K562 (cell line): ENCODE results near the gene TAF5L. TPM values are rescaled to one million over a fixed set of nuclear protein-coding genes. Genes with fewer than 3 reads are reported as not detected.
A peak's percentile ranks its signal among the peaks of the same experiment; 100 is the strongest.

ENCODE experiments used
- ATAC-seq: fragments of 200-7000 bp; cut with Tn5 transposase; 3 replicates; pipeline ENCODE4 v1.9.1; 2020; ENCODE audit warnings: moderate library complexity
- BruUV-seq: library from RNA; stranded (reverse); fragments of 400-500 nt; replicated peaks from 2 replicates; lab custom pipeline; 2021; lab: Mats Ljungman, UMichigan
- CTCF ChIA-PET: fragments of 300-600 bp; formaldehyde crosslinking; extraction: SDS; loops from one replicate; lab custom pipeline; 2021; ENCODE audit warnings: low intra/inter-chr PET ratio; lab: Yijun Ruan, JAX
- POLR2A ChIA-PET: fragments of 300-600, 350-650 bp; sonication (Branson Sonifier 250); formaldehyde crosslinking; extraction: SDS; loops from one replicate; lab custom pipeline; 2021; ENCODE audit warnings: antibody characterized with exemption, inconsistent platforms; lab: Yijun Ruan, JAX
- DNase-seq, 4 experiments: peaks; one replicate each; pipeline versions ENCODE4 v3.0.0 to v3.0.0-alpha.2; 2011 to 2018; ENCODE audit warnings: low spot score in 3 of 4, mixed read lengths in 3 of 4; ENCODE audit errors: extremely low read depth in 1 of 4
- FAIRE-seq: peaks from 2 replicates; lab custom pipeline; 2011; peaks lifted over from hg19 to GRCh38; lab: Jason Lieb, UNC
- H2AFZ ChIP-seq: 2 replicates; pipeline ENCODE4 v1.6.0; 2011; ENCODE audit warnings: low read depth, low read length, control low read depth, inconsistent platforms
- H3K27ac ChIP-seq: fragments of 200-600 bp; 3 replicates; pipeline ENCODE4 v1.8.0; 2011; ENCODE audit warnings: low read depth, mild to moderate bottlenecking, control low read depth, inconsistent platforms, low read length, moderate library complexity, mixed read lengths; ENCODE audit errors: extremely low read depth
- H3K27me3 ChIP-seq, 2 experiments: fragments of 300-600 bp in 1 of 2; 2 replicates in 1 of 2; 3 replicates in 1 of 2; pipeline versions ENCODE4 v1.6.0 to v1.8.0; 2011; ENCODE audit warnings: inconsistent platforms in 2 of 2, low read length in 2 of 2, mild to moderate bottlenecking in 1 of 2, mixed read lengths in 1 of 2, moderate library complexity in 1 of 2; ENCODE audit not compliant: control insufficient read depth in 2 of 2, insufficient read depth in 2 of 2
- H3K36me3 ChIP-seq: fragments of 300-600 bp; 3 replicates; pipeline ENCODE4 v1.8.0; 2011; ENCODE audit warnings: mild to moderate bottlenecking, low read length, inconsistent platforms; ENCODE audit not compliant: control insufficient read depth, insufficient read depth
- H3K4me1 ChIP-seq, 2 experiments: fragments of 200-600 bp in 1 of 2; replicated peaks in 1 of 2; 2 replicates in 1 of 2; 3 replicates in 1 of 2; pipeline versions ENCODE4 v1.5.1 to v1.8.0; 2011; ENCODE audit warnings: inconsistent platforms in 2 of 2, low read length in 2 of 2, mild to moderate bottlenecking in 1 of 2, mixed read lengths in 1 of 2, moderate library complexity in 1 of 2; ENCODE audit not compliant: control insufficient read depth in 2 of 2, insufficient read depth in 2 of 2
- H3K4me2 ChIP-seq: 2 replicates; pipeline ENCODE4 v1.6.1; 2011; ENCODE audit warnings: low read length, control low read depth, inconsistent platforms, mixed read lengths; ENCODE audit not compliant: insufficient read depth
- H3K4me3 ChIP-seq: fragments of 200-600 bp; sonication (generic), shearing (Covaris generic); 2 replicates; pipeline ENCODE4 v1.5.1; 2016; ENCODE audit warnings: control low read depth, inconsistent platforms
- H3K79me2 ChIP-seq: fragments of 200-600 bp; 3 replicates; pipeline ENCODE4 v1.8.0; 2011; ENCODE audit warnings: low read length, inconsistent platforms; ENCODE audit not compliant: control insufficient read depth, insufficient read depth
- H3K9ac ChIP-seq, 2 experiments: 2 replicates each; pipeline versions ENCODE4 v1.6.0 to v1.6.1; 2011; ENCODE audit warnings: low read depth in 2 of 2, low read length in 2 of 2, control low read depth in 1 of 2, inconsistent platforms in 1 of 2, mild to moderate bottlenecking in 1 of 2, mixed read lengths in 1 of 2; ENCODE audit not compliant: insufficient read depth in 1 of 2
- H3K9me1 ChIP-seq: one replicate; pipeline ENCODE4 v1.6.0; 2011; ENCODE audit warnings: inconsistent platforms, mild to moderate bottlenecking, low read length, moderate library complexity; ENCODE audit not compliant: control insufficient read depth, insufficient read depth
- H3K9me3 ChIP-seq: replicated peaks from 2 replicates; pipeline ENCODE4 v1.5.1; 2011; ENCODE audit warnings: low read depth, low read length, inconsistent platforms; ENCODE audit not compliant: control insufficient read depth, insufficient read depth
- H4K20me1 ChIP-seq: replicated peaks from 2 replicates; pipeline ENCODE4 v1.6.1; 2011; ENCODE audit warnings: low read length, inconsistent platforms, mixed read lengths; ENCODE audit not compliant: control insufficient read depth, insufficient read depth
- BDP1 ChIP-seq: IDR thresholded peaks from 3 replicates; pipeline ENCODE4 v1.6.1; 2011; ENCODE audit not compliant: insufficient read length, insufficient read depth
- BHLHE40 ChIP-seq: IDR thresholded peaks from 2 replicates; pipeline ENCODE4 v1.6.1; 2011; ENCODE audit warnings: low read length, improper control_type of control experiment
- CBFA2T2 ChIP-seq: fragments of 450-650 bp; conservative IDR thresholded peaks from 2 replicates; pipeline ENCODE4 v1.6.1; 2017; ENCODE audit warnings: mild to moderate bottlenecking
- CTBP1 ChIP-seq: fragments of 450-650 bp; IDR thresholded peaks from 2 replicates; pipeline ENCODE4 v1.6.1; 2016; ENCODE audit warnings: borderline replicate concordance
- HNRNPK ChIP-seq: fragments of 200-400 bp; formaldehyde crosslinking; IDR thresholded peaks from one replicate; pipeline ENCODE4 v1.6.1; 2018; ENCODE audit warnings: mild to moderate bottlenecking, low read depth, low read length; ENCODE audit not compliant: poor library complexity, severe bottlenecking
- KLF6 ChIP-seq: fragments of 250-450 bp; sonication (Bioruptor Pico); IDR thresholded peaks from 2 replicates; pipeline ENCODE4 v1.4.0; 2020; ENCODE audit warnings: mild to moderate bottlenecking, moderate library complexity, borderline replicate concordance
- MEF2A ChIP-seq: IDR thresholded peaks from 2 replicates; pipeline ENCODE4 v1.6.1; 2011; ENCODE audit warnings: low read depth, mild to moderate bottlenecking, low read length, moderate library complexity; ENCODE audit not compliant: control insufficient read depth
- RAD21 ChIP-seq, 2 experiments: fragments of 250-450 bp in 1 of 2; fragments of 450-650 bp in 1 of 2; sonication (Bioruptor Pico) in 1 of 2; formaldehyde crosslinking in 1 of 2; IDR thresholded peaks in 1 of 2; conservative IDR thresholded peaks in 1 of 2; 2 replicates each; pipeline versions ENCODE4 v1.4.0 to v1.8.0; 2020 to 2022; ENCODE audit warnings: mild to moderate bottlenecking in 2 of 2, moderate library complexity in 1 of 2
- RBM14 ChIP-seq: fragments of 200-400 bp; formaldehyde crosslinking; IDR thresholded peaks from 2 replicates; pipeline ENCODE4 v1.6.1; 2018; ENCODE audit warnings: low read depth, mild to moderate bottlenecking, low read length, moderate library complexity, borderline replicate concordance; ENCODE audit not compliant: insufficient read depth
- TFAM ChIP-seq: fragments of 250-450 bp; sonication (Bioruptor Pico); conservative IDR thresholded peaks from 2 replicates; pipeline ENCODE4 v1.5.0; 2021; ENCODE audit warnings: mild to moderate bottlenecking, moderate library complexity
- ZNF239 ChIP-seq: fragments of 250-450 bp; sonication (Bioruptor Pico); IDR thresholded peaks from 2 replicates; pipeline ENCODE4 v1.4.0; 2020; ENCODE audit warnings: mild to moderate bottlenecking
- ZNF3 ChIP-seq: fragments of 250-450 bp; sonication (Bioruptor Pico); IDR thresholded peaks from 2 replicates; pipeline ENCODE4 v1.5.0; 2021; ENCODE audit warnings: mild to moderate bottlenecking, moderate library complexity
- WGBS: fragments of 100-300 bp; shearing (Covaris generic); methylation state at CpG from one replicate; pipeline ENCODE4 v1.1.6; 2016; ENCODE audit warnings: low coverage, mixed read lengths; ENCODE audit not compliant: insufficient coverage; ENCODE audit errors: missing lambda C conversion rate; 5-methylcytosine and 5-hydroxymethylcytosine counted together
- in situ Hi-C: fragments of 300-500 bp; cut with MboI; formaldehyde crosslinking; loops from 4 replicates; pipeline ENCODE4 v1.15.0; 2018; ENCODE audit warnings: inconsistent platforms, mixed read lengths
- intact Hi-C: fragments of 100-400 bp; cut with micrococcal nuclease; formaldehyde crosslinking; loops from 2 replicates; pipeline ENCODE4 v1.14.2; 2022
- polyA plus RNA-seq, 8 experiments: library from polyadenylated mRNA; depleted of rRNA in 4 of 8; stranded (reverse) in 5 of 8; unstranded in 3 of 8; fragments of >200 nt; fragmentation: Nextera tagmentation in 2 of 8; fragmentation: Illumina TruSeq in 1 of 8; extraction: Ambion mirVana in 2 of 8; extraction: Trizol in 1 of 8; gene quantifications; 2 replicates each; pipeline versions ENCODE4 v1.2.1 to v1.2.3, GENCODE V29; 2011 to 2014; ENCODE audit warnings: inconsistent platforms in 1 of 8, missing spikeins in 1 of 8
- total RNA-seq, 7 experiments: library from RNA; depleted of rRNA in 6 of 7; stranded (reverse); fragments of >200 nt in 6 of 7; fragmentation: Illumina TruSeq in 2 of 7; extraction: Trizol in 2 of 7; gene quantifications; 2 replicates each; pipeline versions ENCODE4 v1.2.1 to v1.2.3, GENCODE V29; 2011 to 2021; ENCODE audit warnings: low replicate concordance in 1 of 7
- TF ChIP-seq, protein P1 (sequence below): sonication (generic); formaldehyde crosslinking; IDR thresholded peaks from 2 replicates; pipeline ENCODE4 v1.5.0; 2020; ENCODE audit warnings: missing genetic modification reagents
- TF ChIP-seq, protein P2 (sequence below): sonication (generic); formaldehyde crosslinking; IDR thresholded peaks from 2 replicates; pipeline ENCODE4 v1.8.1; 2023; ENCODE audit warnings: mild to moderate bottlenecking, missing genetic modification reagents
- TF ChIP-seq, protein P3 (sequence below): fragments of 250-450 bp; sonication (Bioruptor Pico); IDR thresholded peaks from 2 replicates; pipeline ENCODE4 v1.8.0; 2022; ENCODE audit warnings: moderate library complexity, mild to moderate bottlenecking, inconsistent platforms

TAF5L gene
- total and polyA plus RNA-seq, 9 of the 15 experiments (the other 6 are each of a cell fraction or from before 2014, with no cell fraction given), result 2.2 to 34.2 (median 23.3) TPM

- TF ChIP-seq, protein P1, sequence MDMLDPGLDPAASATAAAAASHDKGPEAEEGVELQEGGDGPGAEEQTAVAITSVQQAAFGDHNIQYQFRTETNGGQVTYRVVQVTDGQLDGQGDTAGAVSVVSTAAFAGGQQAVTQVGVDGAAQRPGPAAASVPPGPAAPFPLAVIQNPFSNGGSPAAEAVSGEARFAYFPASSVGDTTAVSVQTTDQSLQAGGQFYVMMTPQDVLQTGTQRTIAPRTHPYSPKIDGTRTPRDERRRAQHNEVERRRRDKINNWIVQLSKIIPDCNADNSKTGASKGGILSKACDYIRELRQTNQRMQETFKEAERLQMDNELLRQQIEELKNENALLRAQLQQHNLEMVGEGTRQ (CRISPR knock-in tag), result peak; percentile 44; the same call in 1 of the 2 replicates
- TF ChIP-seq BHLHE40, result 0 out of 2 replicates have a peak, but pooled peaks have one; percentile 49
- TF ChIP-seq CTBP1, result peak; percentile 51; the same call in 1 of the 2 replicates
- TF ChIP-seq ZNF239 (CRISPR knock-in tag), result no peak
- TF ChIP-seq CBFA2T2, result peak; percentile 35
- TF ChIP-seq BDP1, result no peak
Observed at GRCh38 chr1:229572286-229572685, 53.6 kb downstream of the TAF5L start (continued).

DNA sequence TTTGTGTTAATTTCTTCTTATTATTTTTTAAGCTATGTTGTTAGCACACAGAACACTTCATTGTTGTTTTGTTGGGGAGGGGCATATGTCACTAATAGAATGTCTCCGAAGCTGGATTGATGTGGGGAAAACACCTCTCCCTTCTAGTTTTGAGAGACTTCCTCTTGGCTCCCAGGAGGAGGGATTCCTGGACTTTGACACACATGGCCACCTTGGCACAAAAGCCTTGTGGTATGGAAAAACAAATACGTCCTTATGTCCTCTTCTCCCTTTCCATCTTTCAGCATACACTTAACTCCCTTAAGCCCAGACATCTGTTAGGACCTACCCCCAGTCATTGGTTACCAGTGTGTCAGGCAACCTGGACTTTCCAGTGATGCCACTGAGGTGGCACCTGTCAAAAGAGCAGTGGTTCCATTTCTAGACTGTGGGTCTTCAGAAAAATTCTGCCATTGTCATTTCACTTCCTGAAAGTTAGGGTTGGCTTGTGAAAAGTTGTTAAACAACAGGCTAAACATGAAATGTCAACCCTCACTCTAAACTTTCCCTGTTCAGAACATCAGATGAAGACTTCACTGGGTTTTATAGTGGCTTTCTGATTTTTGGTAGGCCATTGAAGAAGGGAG lies 54.9 kb downstream of the TAF5L start:
- WGBS, result 22% methylated on average over 2 of the region's 2 CpGs
- TF ChIP-seq MEF2A (no peak), HNRNPK (no peak), KLF6 (CRISPR knock-in tag) (no peak), ZNF3 (CRISPR knock-in tag) (no peak), RBM14 (no peak), RAD21 (CRISPR knock-in tag; conservative IDR thresholded peaks at IDR 0.05 in 1 of 2, IDR thresholded peaks at IDR 0.05 in 1 of 2) (no peak), TFAM (no peak)
- TF ChIP-seq, protein P2, sequence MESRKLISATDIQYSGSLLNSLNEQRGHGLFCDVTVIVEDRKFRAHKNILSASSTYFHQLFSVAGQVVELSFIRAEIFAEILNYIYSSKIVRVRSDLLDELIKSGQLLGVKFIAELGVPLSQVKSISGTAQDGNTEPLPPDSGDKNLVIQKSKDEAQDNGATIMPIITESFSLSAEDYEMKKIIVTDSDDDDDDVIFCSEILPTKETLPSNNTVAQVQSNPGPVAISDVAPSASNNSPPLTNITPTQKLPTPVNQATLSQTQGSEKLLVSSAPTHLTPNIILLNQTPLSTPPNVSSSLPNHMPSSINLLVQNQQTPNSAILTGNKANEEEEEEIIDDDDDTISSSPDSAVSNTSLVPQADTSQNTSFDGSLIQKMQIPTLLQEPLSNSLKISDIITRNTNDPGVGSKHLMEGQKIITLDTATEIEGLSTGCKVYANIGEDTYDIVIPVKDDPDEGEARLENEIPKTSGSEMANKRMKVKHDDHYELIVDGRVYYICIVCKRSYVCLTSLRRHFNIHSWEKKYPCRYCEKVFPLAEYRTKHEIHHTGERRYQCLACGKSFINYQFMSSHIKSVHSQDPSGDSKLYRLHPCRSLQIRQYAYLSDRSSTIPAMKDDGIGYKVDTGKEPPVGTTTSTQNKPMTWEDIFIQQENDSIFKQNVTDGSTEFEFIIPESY (CRISPR knock-in tag), result no peak
- TF ChIP-seq, protein P3, sequence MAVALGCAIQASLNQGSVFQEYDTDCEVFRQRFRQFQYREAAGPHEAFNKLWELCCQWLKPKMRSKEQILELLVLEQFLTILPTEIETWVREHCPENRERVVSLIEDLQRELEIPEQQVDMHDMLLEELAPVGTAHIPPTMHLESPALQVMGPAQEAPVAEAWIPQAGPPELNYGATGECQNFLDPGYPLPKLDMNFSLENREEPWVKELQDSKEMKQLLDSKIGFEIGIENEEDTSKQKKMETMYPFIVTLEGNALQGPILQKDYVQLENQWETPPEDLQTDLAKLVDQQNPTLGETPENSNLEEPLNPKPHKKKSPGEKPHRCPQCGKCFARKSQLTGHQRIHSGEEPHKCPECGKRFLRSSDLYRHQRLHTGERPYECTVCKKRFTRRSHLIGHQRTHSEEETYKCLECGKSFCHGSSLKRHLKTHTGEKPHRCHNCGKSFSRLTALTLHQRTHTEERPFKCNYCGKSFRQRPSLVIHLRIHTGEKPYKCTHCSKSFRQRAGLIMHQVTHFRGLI (CRISPR knock-in tag), result no peak
- TF ChIP-seq, all 486 proteins: peak for 0
- Histone ChIP-seq H3K4me1 (peaks cover 0 to 7% of the 10 kb centered on the region in 2 experiments; a peak in 2 of 5 replicates), H2AFZ (peak overlapping the region; percentile 23; the same call in 1 of the 2 replicates), H3K36me3 (no peaks in the 10 kb centered on the region), H3K4me3 (no peak overlapping the region), H3K9me3 (no peaks in the 10 kb centered on the region), H3K27me3 (peaks cover 2 to 13% of the 10 kb centered on the region in 2 experiments; a peak in 2 of 5 replicates), H3K9me1 (no peaks in the 10 kb centered on the region), H4K20me1 (no peaks in the 10 kb centered on the region; the same call in 1 of the 2 replicates), H3K4me2 (no peak overlapping the region), H3K9ac (no peak overlapping the region), H3K27ac (no peak overlapping the region), H3K79me2 (no peaks in the 10 kb centered on the region)
- POLR2A ChIA-PET, result no interaction called here
- ATAC-seq (no peak), DNase-seq (no peak), FAIRE-seq (no peak)
- intact Hi-C loops (loop anchor here (5.0 kb wide), 1 partner anchor 51 kb away; no protein-coding TSS in a partner anchor), in situ Hi-C loops (no loop called here)
- no TSS peak for BruUV-seq
- CTCF ChIA-PET, result no interaction called here
